HepG2 (cell line): ENCODE results near the gene HS3ST4. TPM values are rescaled to one million over a fixed set of nuclear protein-coding genes. Genes with fewer than 3 reads are reported as not detected.

ENCODE experiments used
- ATAC-seq: fragments of 200-7000 bp; cut with Tn5 transposase; 3 replicates; pipeline ENCODE4 v1.9.1; 2020; ENCODE audit warnings: mild to moderate bottlenecking, moderate library complexity
- BruUV-seq: library from RNA; stranded (reverse); fragments of 400-500 nt; replicated peaks from 2 replicates; lab custom pipeline; 2021; lab: Mats Ljungman, UMichigan
- CTCF ChIA-PET: fragments of 300-600 bp; formaldehyde crosslinking; extraction: SDS; loops from one replicate; lab custom pipeline; 2021; ENCODE audit warnings: low total read pairs, inconsistent platforms, low intra/inter-chr PET ratio; lab: Yijun Ruan, JAX
- POLR2A ChIA-PET: fragments of 350-600 bp; sonication (Branson Sonifier 250); formaldehyde crosslinking; loops from one replicate; lab custom pipeline; 2020; ENCODE audit warnings: antibody characterized with exemption, inconsistent platforms; lab: Yijun Ruan, JAX
- DNase-seq: peaks from one replicate; pipeline ENCODE4 v3.0.0-alpha.2; 2015; ENCODE audit warnings: low spot score
- FAIRE-seq: peaks from 3 replicates; lab custom pipeline; 2011; peaks lifted over from hg19 to GRCh38; lab: Jason Lieb, UNC
- H2AFZ ChIP-seq: one replicate; pipeline ENCODE4 v1.6.1; 2011; ENCODE audit warnings: low read length, inconsistent platforms
- H3K27ac ChIP-seq: fragments of 300-600 bp; 3 replicates; pipeline ENCODE4 v1.8.0; 2011; ENCODE audit warnings: mixed run types, mild to moderate bottlenecking, mixed read lengths, low read length, inconsistent platforms; ENCODE audit not compliant: insufficient read depth; ENCODE audit errors: extremely low read length
- H3K27me3 ChIP-seq, 2 experiments: fragments of 200-600 bp in 1 of 2; 2 replicates in 1 of 2; 3 replicates in 1 of 2; pipeline versions ENCODE4 v1.6.0 to v1.8.0; 2011; ENCODE audit warnings: low read length in 2 of 2, mild to moderate bottlenecking in 2 of 2, moderate library complexity in 2 of 2, inconsistent platforms in 1 of 2; ENCODE audit not compliant: insufficient read depth in 2 of 2, control insufficient read depth in 1 of 2
- H3K36me3 ChIP-seq, 2 experiments: fragments of 200-600 bp in 1 of 2; replicated peaks in 1 of 2; 2 replicates in 1 of 2; 3 replicates in 1 of 2; pipeline versions ENCODE4 v1.5.1 to v1.8.0; 2011; ENCODE audit warnings: low read length in 2 of 2, inconsistent platforms in 1 of 2; ENCODE audit not compliant: insufficient read depth in 2 of 2, control insufficient read depth in 1 of 2
- H3K4me1 ChIP-seq: 2 replicates; pipeline ENCODE4 v1.5.1; 2012; ENCODE audit warnings: low read length, inconsistent platforms; ENCODE audit not compliant: insufficient read depth
- H3K4me2 ChIP-seq: 2 replicates; pipeline ENCODE4 v1.6.0; 2011; ENCODE audit warnings: low read depth, low read length, inconsistent platforms
- H3K4me3 ChIP-seq, 3 experiments: fragments of 200-600 bp in 1 of 3; sonication (generic), shearing (Covaris generic) in 1 of 3; replicated peaks in 1 of 3; 2 replicates each; pipeline ENCODE4 v1.5.1; 2011 to 2016; ENCODE audit warnings: low read length in 3 of 3, inconsistent platforms in 2 of 3, low read depth in 2 of 3, mild to moderate bottlenecking in 2 of 3, control low read depth in 1 of 3, mixed read lengths in 1 of 3; ENCODE audit not compliant: insufficient read depth in 1 of 3
- H3K79me2 ChIP-seq: one replicate; pipeline ENCODE4 v1.6.1; 2011; ENCODE audit warnings: low read length, inconsistent platforms; ENCODE audit not compliant: insufficient read depth
- H3K9ac ChIP-seq: 2 replicates; pipeline ENCODE4 v1.6.0; 2011; ENCODE audit warnings: mild to moderate bottlenecking, low read depth, low read length, inconsistent platforms; ENCODE audit not compliant: insufficient read depth
- H3K9me3 ChIP-seq: 2 replicates; pipeline ENCODE4 v1.5.1; 2012; ENCODE audit warnings: mild to moderate bottlenecking, low read length
- H4K20me1 ChIP-seq: 2 replicates; pipeline ENCODE4 v1.6.0; 2011; ENCODE audit warnings: inconsistent platforms, mild to moderate bottlenecking, low read length, moderate library complexity; ENCODE audit not compliant: insufficient read depth
- CBX2 ChIP-seq, 2 experiments: fragments of 200-600 bp in 1 of 2; sonication (generic); formaldehyde crosslinking in 1 of 2; IDR thresholded peaks; 2 replicates each; pipeline versions ENCODE4 v1.7.0 to v1.8.1; 2018 to 2022; ENCODE audit warnings: low read depth in 2 of 2, low read length in 1 of 2, mild to moderate bottlenecking in 1 of 2, missing genetic modification reagents in 1 of 2
- CHD4 ChIP-seq: fragments of 200-600 bp; sonication (generic); IDR thresholded peaks from 2 replicates; pipeline ENCODE4 v1.7.0; 2017; ENCODE audit warnings: mild to moderate bottlenecking, low read length, borderline replicate concordance
- KAT7 ChIP-seq: IDR thresholded peaks from 2 replicates; pipeline ENCODE4 v1.6.1; 2018; ENCODE audit warnings: borderline replicate concordance, missing compliant biosample characterization
- NAIF1 ChIP-seq: sonication (generic); formaldehyde crosslinking; IDR thresholded peaks from 2 replicates; pipeline ENCODE4 v1.5.0; 2020; ENCODE audit warnings: mild to moderate bottlenecking, missing genetic modification reagents, borderline replicate concordance
- RXRA ChIP-seq: sonication (generic); formaldehyde crosslinking; IDR thresholded peaks from 2 replicates; pipeline ENCODE4 v1.5.1; 2020; ENCODE audit warnings: missing genetic modification reagents
- SOX5 ChIP-seq: IDR thresholded peaks from 2 replicates; pipeline ENCODE4 v1.6.1; 2016; ENCODE audit warnings: borderline replicate concordance
- TARDBP ChIP-seq: sonication (generic); formaldehyde crosslinking; IDR thresholded peaks from 2 replicates; pipeline ENCODE4 v1.8.0; 2022; ENCODE audit warnings: mild to moderate bottlenecking, missing genetic modification reagents
- TBX2 ChIP-seq: sonication (generic); formaldehyde crosslinking; IDR thresholded peaks from 2 replicates; pipeline ENCODE4 v1.5.0; 2020; ENCODE audit warnings: missing genetic modification reagents, mild to moderate bottlenecking, borderline replicate concordance
- TFDP2 ChIP-seq: sonication (generic); formaldehyde crosslinking; IDR thresholded peaks from 2 replicates; pipeline ENCODE4 v1.4.0; 2020; ENCODE audit warnings: missing genetic modification reagents
- ZNF354B ChIP-seq: sonication (generic); formaldehyde crosslinking; IDR thresholded peaks from 2 replicates; pipeline ENCODE4 v1.8.0; 2022; ENCODE audit warnings: mild to moderate bottlenecking, missing genetic modification reagents
- ZNF512B ChIP-seq: sonication (generic); formaldehyde crosslinking; IDR thresholded peaks from 2 replicates; pipeline ENCODE4 v1.5.1; 2020; ENCODE audit warnings: missing genetic modification reagents, mild to moderate bottlenecking, borderline replicate concordance
- ZNF549 ChIP-seq: sonication (generic); formaldehyde crosslinking; IDR thresholded peaks from 2 replicates; pipeline ENCODE4 v1.5.0; 2020; ENCODE audit warnings: missing genetic modification reagents
- WGBS: methylation state at CpG from one replicate; pipeline ENCODE4 v1.1.6; 2017; ENCODE audit warnings: low lambda C conversion rate; 5-methylcytosine and 5-hydroxymethylcytosine counted together
- in situ Hi-C: cut with HindIII; loops from 2 replicates; pipeline ENCODE4 v1.10.0; 2017; ENCODE audit warnings: low pct_unique_long_range_greater_than_20kb; ENCODE audit not compliant: extremely low pct_ligation_motif_present
- intact Hi-C: fragments of 100-400 bp; cut with micrococcal nuclease; formaldehyde crosslinking; loops from one replicate; pipeline ENCODE4 v1.10.0; 2022; ENCODE audit not compliant: unreplicated experiment
- polyA plus RNA-seq, 8 experiments: library from polyadenylated mRNA; depleted of rRNA in 3 of 8; stranded (reverse) in 7 of 8; unstranded in 1 of 8; fragments of >200 nt; fragmentation: Illumina TruSeq in 4 of 8; extraction: Trizol in 4 of 8; gene quantifications; 2 replicates each; pipeline versions ENCODE4 v1.2.1 to v1.2.3, GENCODE V29; 2011 to 2016; ENCODE audit warnings: low read depth in 4 of 8, missing spikeins in 1 of 8, mixed read lengths in 1 of 8; ENCODE audit not compliant: insufficient read depth in 1 of 8
- total RNA-seq, 5 experiments: library from RNA; depleted of rRNA; stranded (reverse); fragments of >200 nt; fragmentation: Illumina TruSeq; extraction: Trizol; gene quantifications; 2 replicates each; pipeline ENCODE4 v1.2.3, GENCODE V29; 2016; ENCODE audit warnings: low read depth in 1 of 5
- TF ChIP-seq, protein P1 (sequence below): IDR thresholded peaks from 2 replicates; pipeline ENCODE4 v1.6.1; 2016; ENCODE audit warnings: low read depth
- TF ChIP-seq, protein P2 (sequence below): sonication (generic); formaldehyde crosslinking; IDR thresholded peaks from 2 replicates; pipeline ENCODE4 v1.4.0; 2020; ENCODE audit warnings: mild to moderate bottlenecking, missing genetic modification reagents
- TF ChIP-seq, protein P3 (sequence below): sonication (generic); formaldehyde crosslinking; IDR thresholded peaks from 2 replicates; pipeline ENCODE4 v1.5.0; 2020; ENCODE audit warnings: missing genetic modification reagents, mild to moderate bottlenecking, borderline replicate concordance

The HS3ST4 gene
- total and polyA plus RNA-seq, 2 of the 13 experiments (the other 11 are each of a cell fraction or from before 2014, with no cell fraction given), result not detected

- no peak for TF ChIP-seq TFDP2 (CRISPR knock-in tag)
Measured at GRCh38 chr16:26134588-26134987, 442.8 kb downstream of the HS3ST4 start (continued).

GRCh38 chr16:26137956-26138355 lies 446.2 kb downstream of the HS3ST4 start:
- Histone ChIP-seq H4K20me1 (no peaks in the 10 kb centered on the region), H3K9me3 (peaks cover 27% of the 10 kb centered on the region), H3K4me2 (no peak overlapping the region), H3K27ac (no peak overlapping the region), H3K79me2 (no peaks in the 10 kb centered on the region), H3K9ac (no peak overlapping the region), H3K36me3 (no peaks in the 10 kb centered on the region), H3K27me3 (no peaks in the 10 kb centered on the region; a peak in 1 of 5 replicates), H2AFZ (no peak overlapping the region), H3K4me1 (no peaks in the 10 kb centered on the region), H3K4me3 (no peak overlapping the region)
- FAIRE-seq (no peak), DNase-seq (no peak), ATAC-seq (no peak)
- intact Hi-C loops (no loop called here), in situ Hi-C loops (no loop called here)
- ChIA-PET CTCF (no interaction called here), POLR2A (no interaction called here)
- 0% methylated on average over 2 of the region's 2 CpGs for WGBS
- no TSS peak for BruUV-seq
- no peak for TF ChIP-seq NAIF1 (CRISPR knock-in tag)
- no peak for TF ChIP-seq ZNF354B (CRISPR knock-in tag)
- no peak for TF ChIP-seq TARDBP
- TF ChIP-seq ZNF549, result no peak
- no peak for TF ChIP-seq RXRA (CRISPR knock-in tag)
- TF ChIP-seq CHD4, result no peak
- no peak for TF ChIP-seq ZNF512B (CRISPR knock-in tag)
- TF ChIP-seq TBX2 (CRISPR knock-in tag), result no peak
- TF ChIP-seq CBX2 (IDR thresholded peaks at IDR 0.05; ENCODE audit: low read depth, low read length), result no peak
- no peak for TF ChIP-seq CBX2 (CRISPR knock-in tag; IDR thresholded peaks at IDR 0.05; ENCODE audit: low read depth)
- TF ChIP-seq, protein P1, sequence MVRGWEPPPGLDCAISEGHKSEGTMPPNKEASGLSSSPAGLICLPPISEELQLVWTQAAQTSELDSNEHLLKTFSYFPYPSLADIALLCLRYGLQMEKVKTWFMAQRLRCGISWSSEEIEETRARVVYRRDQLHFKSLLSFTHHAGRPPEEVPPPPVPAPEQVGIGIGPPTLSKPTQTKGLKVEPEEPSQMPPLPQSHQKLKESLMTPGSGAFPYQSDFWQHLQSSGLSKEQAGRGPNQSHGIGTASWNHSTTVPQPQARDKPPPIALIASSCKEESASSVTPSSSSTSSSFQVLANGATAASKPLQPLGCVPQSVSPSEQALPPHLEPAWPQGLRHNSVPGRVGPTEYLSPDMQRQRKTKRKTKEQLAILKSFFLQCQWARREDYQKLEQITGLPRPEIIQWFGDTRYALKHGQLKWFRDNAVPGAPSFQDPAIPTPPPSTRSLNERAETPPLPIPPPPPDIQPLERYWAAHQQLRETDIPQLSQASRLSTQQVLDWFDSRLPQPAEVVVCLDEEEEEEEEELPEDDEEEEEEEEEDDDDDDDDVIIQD, result no peak
- TF ChIP-seq, protein P2, sequence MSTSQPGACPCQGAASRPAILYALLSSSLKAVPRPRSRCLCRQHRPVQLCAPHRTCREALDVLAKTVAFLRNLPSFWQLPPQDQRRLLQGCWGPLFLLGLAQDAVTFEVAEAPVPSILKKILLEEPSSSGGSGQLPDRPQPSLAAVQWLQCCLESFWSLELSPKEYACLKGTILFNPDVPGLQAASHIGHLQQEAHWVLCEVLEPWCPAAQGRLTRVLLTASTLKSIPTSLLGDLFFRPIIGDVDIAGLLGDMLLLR (CRISPR knock-in tag), result no peak
- no peak for TF ChIP-seq KAT7
- no peak for TF ChIP-seq SOX5 (CRISPR knock-in tag)
- TF ChIP-seq, protein P3, sequence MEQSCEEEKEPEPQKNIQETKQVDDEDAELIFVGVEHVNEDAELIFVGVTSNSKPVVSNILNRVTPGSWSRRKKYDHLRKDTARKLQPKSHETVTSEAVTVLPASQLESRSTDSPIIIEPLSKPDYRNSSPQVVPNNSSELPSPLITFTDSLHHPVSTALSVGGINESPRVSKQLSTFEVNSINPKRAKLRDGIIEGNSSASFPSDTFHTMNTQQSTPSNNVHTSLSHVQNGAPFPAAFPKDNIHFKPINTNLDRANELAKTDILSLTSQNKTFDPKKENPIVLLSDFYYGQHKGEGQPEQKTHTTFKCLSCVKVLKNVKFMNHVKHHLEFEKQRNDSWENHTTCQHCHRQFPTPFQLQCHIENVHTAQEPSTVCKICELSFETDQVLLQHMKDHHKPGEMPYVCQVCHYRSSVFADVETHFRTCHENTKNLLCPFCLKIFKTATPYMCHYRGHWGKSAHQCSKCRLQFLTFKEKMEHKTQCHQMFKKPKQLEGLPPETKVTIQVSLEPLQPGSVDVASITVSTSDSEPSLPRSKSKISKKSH (CRISPR knock-in tag), result no peak
